NCI-H1694 (cell line): ENCODE measurements around the gene B4GALNT1.
"Not testable (repeated sequence)": the region's sequence is repeated elsewhere in the genome, so short reads cannot be mapped to it uniquely, and the experiment has no call there.

Source experiments
- DNase-seq: peaks from one replicate; lab custom pipeline; 2025; lab: John Stamatoyannopoulos, UW

B4GALNT1 gene

DNA sequence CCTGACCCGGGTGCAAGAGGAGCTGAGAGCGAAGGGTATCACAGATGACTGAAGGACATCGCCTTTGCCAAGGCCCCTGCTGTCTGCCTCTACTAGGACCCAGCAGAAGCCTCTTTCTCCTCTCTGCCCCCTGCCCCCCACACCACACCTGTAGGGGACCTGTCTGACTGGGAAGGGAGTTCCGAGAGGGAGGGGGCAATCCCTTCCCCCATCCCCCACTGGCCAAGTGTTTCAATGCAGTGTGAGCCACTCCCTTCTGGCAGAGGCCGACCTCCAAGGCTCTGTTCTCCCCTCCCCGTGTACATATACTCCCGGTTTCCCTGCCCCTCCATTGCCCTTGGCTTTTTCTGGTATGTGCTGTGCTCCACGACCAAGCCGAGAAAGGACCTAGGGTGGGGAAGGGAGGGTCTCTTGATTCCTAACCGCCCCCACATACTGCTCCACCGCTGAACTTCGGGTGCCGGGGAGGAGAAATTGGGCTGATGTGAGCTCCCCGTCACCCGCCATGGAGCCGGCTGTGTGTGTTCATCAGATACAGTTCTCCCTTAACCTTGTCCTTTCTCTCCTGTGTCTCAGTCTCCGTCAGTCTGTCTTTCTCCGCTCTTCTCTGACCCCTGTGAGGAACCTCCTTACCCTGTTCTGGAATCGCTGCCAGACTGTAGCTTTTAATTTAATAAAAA lies 23.8 kb downstream of the B4GALNT1 start:
- no peak for DNase-seq

- DNase-seq, result no peak
Measured at GRCh38 chr12:57607958-57608663, 24.9 kb downstream of the B4GALNT1 start.

GRCh38 chr12:57606821-57607220 lies 26.2 kb downstream of the B4GALNT1 start:
- DNase-seq, result no peak

- no peak for DNase-seq
Measured at GRCh38 chr12:57606399-57606798, 26.6 kb downstream of the B4GALNT1 start.

- no peak for DNase-seq
Measured at GRCh38 chr12:57605811-57606311, 27.1 kb downstream of the B4GALNT1 start.

- no peak for DNase-seq
Measured at GRCh38 chr12:57604992-57605810, 27.8 kb downstream of the B4GALNT1 start.

DNA sequence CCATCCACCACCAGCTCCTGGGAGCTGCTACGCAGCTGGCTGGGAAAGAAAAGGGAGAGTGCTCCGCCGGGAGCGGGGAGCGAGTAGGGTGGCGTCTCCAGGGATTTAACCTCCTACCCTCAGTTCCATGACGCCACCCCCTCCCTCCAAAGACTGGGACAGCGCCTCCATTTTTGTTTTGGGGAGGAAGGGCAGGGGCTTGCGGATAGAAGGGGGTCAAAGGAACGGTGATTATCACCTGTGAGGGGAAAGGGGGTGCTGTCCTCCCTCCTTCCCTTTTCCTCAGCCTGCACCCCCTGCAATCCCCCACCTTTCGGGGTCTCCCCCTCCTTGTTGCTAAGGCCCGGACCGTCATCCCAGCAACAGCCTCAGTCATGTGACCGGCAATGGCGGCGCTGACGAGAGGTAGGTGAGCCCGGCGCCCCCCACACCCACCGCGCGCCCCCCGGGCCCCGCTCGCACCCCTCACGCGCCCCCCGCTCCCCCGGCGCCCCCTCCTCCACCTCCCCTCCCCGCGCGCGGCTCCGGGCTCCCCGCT lies 28.5 kb downstream of the B4GALNT1 start, which contains the start of gene DTX3:
Gene DTX3, plus strand, starts transcription at position 371 of the 538 bp plus-strand sequence. CDS start 1,694 bp downstream, outside the sequence.
- no peak for DNase-seq

GRCh38 chr12:57603815-57604453 lies 29.1 kb downstream of the B4GALNT1 start:
- DNase-seq, result no peak

DNA sequence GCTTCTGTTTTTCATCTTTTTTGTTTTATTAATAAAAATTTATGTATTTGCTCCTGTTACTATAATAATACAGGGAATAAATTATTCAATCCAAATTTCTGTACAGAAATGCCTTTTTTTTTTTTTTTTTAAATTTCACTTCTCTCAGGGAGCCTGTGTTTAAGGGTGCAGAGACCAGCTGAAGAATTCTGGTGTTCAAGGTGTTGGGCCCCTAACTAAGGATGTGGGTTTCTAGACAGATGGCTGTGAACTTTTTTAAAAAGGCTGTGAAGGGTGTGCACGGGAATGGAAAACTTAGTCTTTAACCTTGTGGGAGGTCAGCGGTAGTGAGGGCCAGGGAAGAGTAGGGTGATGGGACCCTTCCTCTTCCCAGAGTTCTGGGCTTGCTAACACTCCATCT lies 29.7 kb downstream of the B4GALNT1 start:
- no peak for DNase-seq

DNA sequence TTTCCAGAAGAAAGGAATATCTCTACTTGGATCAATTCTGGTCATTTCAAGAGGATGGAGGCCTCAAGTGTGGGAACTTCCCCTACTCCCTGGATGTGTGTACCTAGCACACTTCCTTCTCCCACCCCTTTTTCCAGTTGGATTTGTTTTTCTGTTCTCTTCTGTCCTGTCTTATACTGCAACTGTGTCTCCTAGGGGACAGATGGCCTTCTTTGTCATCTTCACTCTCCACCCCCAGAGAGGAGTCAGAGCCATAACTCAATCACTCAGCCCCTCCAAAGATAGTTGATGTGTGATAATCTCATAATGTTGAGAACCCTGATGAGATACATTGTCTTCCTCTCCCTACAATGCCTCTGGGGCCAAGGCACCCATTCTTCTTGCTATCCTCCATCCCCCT lies 30.5 kb downstream of the B4GALNT1 start:
- no peak for DNase-seq

DNA sequence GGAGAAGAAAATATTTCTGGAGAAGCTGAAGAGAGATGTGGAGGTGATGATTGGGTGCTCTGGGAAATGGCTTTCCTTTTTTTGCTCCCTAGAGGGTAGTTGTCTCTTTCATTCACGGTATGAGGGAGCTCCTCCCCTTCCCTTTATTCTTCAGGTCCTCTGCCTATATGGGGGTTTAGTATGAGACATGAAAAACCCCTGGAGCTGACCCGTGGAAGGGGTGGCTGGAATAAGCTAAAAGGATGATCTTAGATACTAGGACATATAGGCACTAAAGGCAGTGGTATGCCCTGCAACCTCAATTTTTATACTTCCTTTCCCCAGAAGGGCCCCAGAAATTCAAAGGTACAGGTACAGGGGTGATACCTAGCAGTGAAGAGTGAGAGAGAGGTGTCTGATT lies 32.6 kb downstream of the B4GALNT1 start:
- no peak for DNase-seq

DNA sequence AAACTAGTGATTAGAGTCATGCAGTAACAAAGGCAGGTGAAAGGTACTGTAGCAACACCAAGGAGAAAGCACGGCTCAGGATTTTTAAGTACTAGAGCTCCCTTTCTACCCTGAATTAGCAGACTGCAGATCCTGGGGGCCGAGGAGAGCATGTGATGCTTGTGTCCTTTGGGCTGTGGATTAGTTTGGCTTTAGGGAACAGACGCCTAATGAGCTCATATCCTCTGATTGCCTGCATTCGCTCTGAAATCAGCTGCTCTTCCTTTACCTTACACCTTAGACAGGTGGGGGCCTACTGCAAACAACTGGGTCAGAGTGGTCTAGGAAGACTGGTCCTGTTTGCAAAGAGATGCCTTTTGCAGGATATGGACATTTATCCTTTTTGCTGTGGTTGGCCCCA lies 39.8 kb downstream of the B4GALNT1 start:
- no peak for DNase-seq

- DNase-seq, result no peak
Measured at GRCh38 chr12:57592551-57593165, 40.3 kb downstream of the B4GALNT1 start.

GRCh38 chr12:57591782-57592325 lies 41.1 kb downstream of the B4GALNT1 start:
- DNase-seq, result no peak

GRCh38 chr12:57590864-57591781 lies 41.9 kb downstream of the B4GALNT1 start, which contains the start of gene PIP4K2C:
Gene PIP4K2C, plus strand, starts transcription at chr12:57591192. Its CDS starts 98 bp downstream, at chr12:57591290.
- no peak for DNase-seq

GRCh38 chr12:57590479-57590863 lies 42.5 kb downstream of the B4GALNT1 start:
- DNase-seq, result no peak

GRCh38 chr12:57588951-57589610 lies 43.9 kb downstream of the B4GALNT1 start:
- not testable (repeated sequence) for DNase-seq

GRCh38 chr12:57586832-57587429 lies 46.1 kb downstream of the B4GALNT1 start:
- DNase-seq, result no peak

DNA sequence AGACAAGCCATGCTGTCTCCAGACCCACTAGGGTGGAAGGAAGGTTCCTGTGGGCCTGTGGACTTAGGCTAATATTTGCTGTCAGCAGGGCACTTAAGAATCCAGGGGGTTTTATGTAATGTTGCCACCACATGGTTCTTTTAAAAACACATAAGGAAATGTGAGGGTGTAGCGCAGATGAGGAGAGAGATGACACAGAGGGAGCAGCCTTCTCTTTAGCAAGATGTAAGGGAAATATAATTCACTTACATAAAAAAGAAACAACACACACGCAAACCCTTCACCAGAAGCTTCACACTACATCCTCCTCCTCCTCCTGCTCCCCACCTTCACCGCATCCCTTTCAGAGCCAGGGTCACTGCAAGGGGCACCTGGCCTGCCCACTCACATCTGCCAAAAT lies 46.9 kb downstream of the B4GALNT1 start:
- DNase-seq, result no peak
